Mucosa of gallbladder (tissue), 1 donor: ENCODE measurements around the gene LRRC74A. TPM values are rescaled to one million over a fixed set of nuclear protein-coding genes. Genes with fewer than 3 reads are reported as not detected.

Source experiments
- DNase-seq: peaks from one replicate; pipeline ENCODE4 v3.0.0-alpha.2; 2020; ENCODE audit warnings: low spot score
- total RNA-seq: library from RNA; stranded (reverse); gene quantifications from one replicate; pipeline ENCODE4 v1.2.1, GENCODE V29; 2021
- donor health status: DM: no; HTN: no; CAD: no.

The LRRC74A gene
- total RNA-seq, 1 donor from 2014 or later, result not detected

- no peak for DNase-seq
Observed at GRCh38 chr14:76846331-76847047, 20.3 kb downstream of the LRRC74A start.

- no peak for DNase-seq
Observed at GRCh38 chr14:76848879-76849278, 22.7 kb downstream of the LRRC74A start.

GRCh38 chr14:76855066-76855465, 28.9 kb downstream of the LRRC74A start:
- no peak for DNase-seq

- no peak for DNase-seq
Observed at GRCh38 chr14:76856769-76857168, 30.6 kb downstream of the LRRC74A start.

- DNase-seq, result no peak
Observed at GRCh38 chr14:76861574-76862255, 35.5 kb downstream of the LRRC74A start.

- no peak for DNase-seq
Observed at GRCh38 chr14:76862546-76863282, 36.5 kb downstream of the LRRC74A start.

- peak; percentile 30 for DNase-seq
Observed at GRCh38 chr14:76863724-76864407, 37.7 kb downstream of the LRRC74A start.

GRCh38 chr14:76866456-76866855, 40.2 kb downstream of the LRRC74A start:
- DNase-seq, result no peak

GRCh38 chr14:76867516-76868453, 41.6 kb downstream of the LRRC74A start:
- no peak for DNase-seq

GRCh38 chr14:76868454-76869170, 42.4 kb downstream of the LRRC74A start:
- no peak for DNase-seq

- no peak for DNase-seq
Observed at GRCh38 chr14:76870166-76870565, 44.0 kb downstream of the LRRC74A start.

- DNase-seq, result peak; percentile 67
Observed at GRCh38 chr14:76872796-76873432, 46.7 kb downstream of the LRRC74A start.

GRCh38 chr14:76874734-76875133, 48.5 kb downstream of the LRRC74A start:
- DNase-seq, result no peak

- DNase-seq, result peak; percentile 57
Observed at GRCh38 chr14:76876076-76876475, 49.9 kb downstream of the LRRC74A start.

GRCh38 chr14:76877871-76878270, 51.7 kb downstream of the LRRC74A start:
- no peak for DNase-seq

- no peak for DNase-seq
Observed at GRCh38 chr14:76880449-76880848, 54.2 kb downstream of the LRRC74A start.

- no peak for DNase-seq
Observed at GRCh38 chr14:76881348-76881747, 55.1 kb downstream of the LRRC74A start.

GRCh38 chr14:76882651-76883050, 56.4 kb downstream of the LRRC74A start:
- DNase-seq, result peak; percentile 32

GRCh38 chr14:76883447-76883846, 57.2 kb downstream of the LRRC74A start:
- DNase-seq, result no peak

GRCh38 chr14:76884394-76884793, 58.2 kb downstream of the LRRC74A start:
- no peak for DNase-seq
